Neural progenitor cell (in vitro differentiated cells): ENCODE results near the gene HSD17B14. TPM values are rescaled to one million over a fixed set of nuclear protein-coding genes. Genes with fewer than 3 reads are reported as not detected.

ENCODE experiments used
- DNase-seq: peaks from one replicate; pipeline ENCODE4 v3.0.0-alpha.2; 2016; ENCODE audit warnings: low spot score
- H2AFZ ChIP-seq: fragments of 200-600 bp; sonication (generic); replicated peaks from 2 replicates; pipeline ENCODE4 v1.6.1; 2016; ENCODE audit warnings: antibody characterized with exemption
- H3F3A ChIP-seq: fragments of 200-600 bp; sonication (generic); 2 replicates; pipeline ENCODE4 v1.6.1; 2016; ENCODE audit warnings: antibody characterized with exemption, low read depth
- H3K27ac ChIP-seq: fragments of 200-600 bp; sonication (generic); 2 replicates; pipeline ENCODE4 v1.5.1; 2016; ENCODE audit warnings: mild to moderate bottlenecking
- H3K27me3 ChIP-seq: fragments of 200-600 bp; sonication (generic); 2 replicates; pipeline ENCODE4 v1.6.1; 2016; ENCODE audit warnings: mild to moderate bottlenecking, moderate library complexity
- H3K36me3 ChIP-seq: fragments of 200-600 bp; sonication (generic); 2 replicates; pipeline ENCODE4 v1.5.1; 2016
- H3K4me1 ChIP-seq: fragments of 200-600 bp; sonication (generic); 2 replicates; pipeline ENCODE4 v1.6.1; 2016; ENCODE audit warnings: mixed run types
- H3K4me2 ChIP-seq: fragments of 200-600 bp; sonication (generic); 2 replicates; pipeline ENCODE4 v1.6.1; 2016
- H3K4me3 ChIP-seq: fragments of 200-600 bp; sonication (generic); 2 replicates; pipeline ENCODE4 v1.5.1; 2016
- H3K79me2 ChIP-seq: fragments of 200-600 bp; sonication (generic); 2 replicates; pipeline ENCODE4 v1.6.1; 2016; ENCODE audit warnings: low read depth
- H3K9ac ChIP-seq: fragments of 200-600 bp; sonication (generic); 2 replicates; pipeline ENCODE4 v1.6.1; 2016
- H3K9me3 ChIP-seq: fragments of 200-600 bp; sonication (generic); 2 replicates; pipeline ENCODE4 v1.5.1; 2016; ENCODE audit warnings: low read depth
- H4K20me1 ChIP-seq: fragments of 200-600 bp; sonication (generic); 2 replicates; pipeline ENCODE4 v1.6.1; 2016; ENCODE audit warnings: low read depth
- H3K27ac Mint-ChIP-seq: 3 replicates; pipeline ENCODE4 v1.8.0; 2021; ENCODE audit warnings: mixed read lengths
- H3K27me3 Mint-ChIP-seq: 2 replicates; pipeline ENCODE4 v1.8.0; 2022; ENCODE audit warnings: low read depth, mild to moderate bottlenecking, inconsistent platforms, moderate library complexity, mixed read lengths; ENCODE audit not compliant: insufficient read depth
- H3K36me3 Mint-ChIP-seq: 3 replicates; pipeline ENCODE4 v1.8.0; 2021; ENCODE audit warnings: mixed read lengths
- H3K4me1 Mint-ChIP-seq: 3 replicates; pipeline ENCODE4 v1.8.0; 2021; ENCODE audit warnings: mixed read lengths
- H3K4me3 Mint-ChIP-seq: 3 replicates; pipeline ENCODE4 v1.8.0; 2021; ENCODE audit warnings: mild to moderate bottlenecking, moderate library complexity, mixed read lengths
- H3K9me3 Mint-ChIP-seq: 3 replicates; pipeline ENCODE4 v1.8.0; 2020; ENCODE audit warnings: mixed read lengths
- EZH2 ChIP-seq: fragments of 200-600 bp; sonication (generic); IDR thresholded peaks from 2 replicates; pipeline ENCODE4 v1.6.1; 2017; ENCODE audit warnings: antibody characterized with exemption, mild to moderate bottlenecking, moderate library complexity
- EZH2phosphoT487 ChIP-seq: fragments of 200-600 bp; sonication (generic); IDR thresholded peaks from 2 replicates; pipeline ENCODE4 v1.6.1; 2017; ENCODE audit warnings: antibody characterized with exemption
- total RNA-seq: library from RNA; depleted of rRNA; stranded (reverse); fragments of >200 nt; gene quantifications from 2 replicates; pipeline ENCODE4 v1.2.3, GENCODE V29; 2015; ENCODE audit warnings: low replicate concordance
- TF ChIP-seq, protein P1 (sequence below): fragments of 200-600 bp; sonication (generic); IDR thresholded peaks from 2 replicates; pipeline ENCODE4 v1.5.1; 2017; ENCODE audit warnings: antibody characterized with exemption, mild to moderate bottlenecking

The HSD17B14 gene
- total RNA-seq, 1 donor from 2014 or later, result 11.2 TPM

DNA sequence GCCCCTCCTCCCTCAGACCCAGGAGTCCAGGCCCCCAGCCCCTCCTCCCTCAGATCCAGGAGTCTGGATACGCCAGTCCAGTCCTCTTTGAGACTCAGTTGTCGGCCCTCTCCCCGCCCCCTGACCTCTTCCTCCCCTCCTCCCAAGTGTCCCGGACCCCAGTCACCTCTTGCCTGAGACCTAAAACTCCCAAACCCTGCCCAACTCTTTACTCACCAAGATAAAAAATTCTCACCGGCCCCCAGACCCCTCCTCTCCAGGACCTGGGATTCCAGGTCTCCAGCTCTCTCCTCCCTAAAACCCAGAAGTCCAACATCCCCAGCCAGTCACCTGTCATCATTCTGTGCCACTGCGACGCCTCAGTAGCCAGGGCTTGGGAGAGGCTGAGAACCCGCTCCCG, 1.4 kb upstream of the HSD17B14 start:
- H3K27me3 ChIP-seq, result no peaks in the 10 kb centered on the region
- no peak overlapping the region for H2AFZ ChIP-seq
- Mint-ChIP-seq H3K36me3 (peaks cover 9% of the 10 kb centered on the region), H3K4me3 (peak overlapping the region; percentile 88), H3K9me3 (no peaks in the 10 kb centered on the region), H3K4me1 (peaks cover 30% of the 10 kb centered on the region), H3K27ac (no peak overlapping the region), H3K27me3 (peaks cover 2% of the 10 kb centered on the region)
- H3K9me3 ChIP-seq, result no peaks in the 10 kb centered on the region
- no peak overlapping the region for H3K9ac ChIP-seq
- no peak for TF ChIP-seq EZH2
- no peak for TF ChIP-seq EZH2phosphoT487
- TF ChIP-seq, protein P1, sequence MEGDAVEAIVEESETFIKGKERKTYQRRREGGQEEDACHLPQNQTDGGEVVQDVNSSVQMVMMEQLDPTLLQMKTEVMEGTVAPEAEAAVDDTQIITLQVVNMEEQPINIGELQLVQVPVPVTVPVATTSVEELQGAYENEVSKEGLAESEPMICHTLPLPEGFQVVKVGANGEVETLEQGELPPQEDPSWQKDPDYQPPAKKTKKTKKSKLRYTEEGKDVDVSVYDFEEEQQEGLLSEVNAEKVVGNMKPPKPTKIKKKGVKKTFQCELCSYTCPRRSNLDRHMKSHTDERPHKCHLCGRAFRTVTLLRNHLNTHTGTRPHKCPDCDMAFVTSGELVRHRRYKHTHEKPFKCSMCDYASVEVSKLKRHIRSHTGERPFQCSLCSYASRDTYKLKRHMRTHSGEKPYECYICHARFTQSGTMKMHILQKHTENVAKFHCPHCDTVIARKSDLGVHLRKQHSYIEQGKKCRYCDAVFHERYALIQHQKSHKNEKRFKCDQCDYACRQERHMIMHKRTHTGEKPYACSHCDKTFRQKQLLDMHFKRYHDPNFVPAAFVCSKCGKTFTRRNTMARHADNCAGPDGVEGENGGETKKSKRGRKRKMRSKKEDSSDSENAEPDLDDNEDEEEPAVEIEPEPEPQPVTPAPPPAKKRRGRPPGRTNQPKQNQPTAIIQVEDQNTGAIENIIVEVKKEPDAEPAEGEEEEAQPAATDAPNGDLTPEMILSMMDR, result no peak
- peaks cover 27% of the 10 kb centered on the region for H3F3A ChIP-seq
- H4K20me1 ChIP-seq, result no peaks in the 10 kb centered on the region
- DNase-seq, result peak; percentile 69
- no peak overlapping the region for H3K27ac ChIP-seq
- H3K4me2 ChIP-seq, result peak overlapping the region; percentile 87
- H3K36me3 ChIP-seq, result no peaks in the 10 kb centered on the region
- no peaks in the 10 kb centered on the region for H3K79me2 ChIP-seq
- H3K4me3 ChIP-seq, result peak overlapping the region; percentile 53
- H3K4me1 ChIP-seq, result no peaks in the 10 kb centered on the region

DNA sequence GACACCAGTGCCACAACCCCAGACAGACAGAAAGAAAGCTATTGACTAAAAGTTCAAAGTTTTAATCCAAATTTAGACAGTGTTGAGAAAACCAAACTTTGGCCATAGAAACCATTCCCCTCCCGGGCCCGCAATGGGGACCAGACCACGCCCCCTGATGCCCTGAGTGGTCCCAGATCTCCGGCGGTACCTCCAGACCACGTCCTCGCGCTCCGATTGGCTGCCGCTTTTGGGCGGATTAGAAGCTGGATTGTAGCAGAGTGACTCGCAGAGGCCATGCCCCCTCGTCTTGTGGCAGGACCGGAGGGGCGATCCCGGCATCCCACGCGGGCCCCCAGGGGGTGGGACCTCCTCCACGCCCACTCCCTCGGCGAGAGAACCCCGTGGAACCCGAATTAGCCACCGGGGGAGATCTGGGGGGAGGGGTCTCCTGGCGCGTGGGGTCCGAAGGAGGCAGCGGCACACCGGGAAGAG, 797 bp upstream of the HSD17B14 start:
- Histone ChIP-seq H3K4me3 (peak overlapping the region; percentile 53), H3K9me3 (no peaks in the 10 kb centered on the region), H2AFZ (peak overlapping the region; percentile 43), H3K79me2 (no peaks in the 10 kb centered on the region), H3K9ac (no peak overlapping the region), H4K20me1 (no peaks in the 10 kb centered on the region), H3F3A (peaks cover 27% of the 10 kb centered on the region), H3K4me2 (peak overlapping the region; percentile 87), H3K4me1 (no peaks in the 10 kb centered on the region), H3K36me3 (no peaks in the 10 kb centered on the region), H3K27ac (peak overlapping the region; percentile 75), H3K27me3 (no peaks in the 10 kb centered on the region)
- Mint-ChIP-seq H3K27ac (peak overlapping the region; percentile 68), H3K9me3 (no peaks in the 10 kb centered on the region), H3K4me3 (peak overlapping the region; percentile 88), H3K36me3 (peaks cover 12% of the 10 kb centered on the region), H3K27me3 (peaks cover 2% of the 10 kb centered on the region), H3K4me1 (peaks cover 27% of the 10 kb centered on the region)
- DNase-seq, result peak; percentile 99
- TF ChIP-seq EZH2, result no peak
- TF ChIP-seq, protein P1, result no peak
- no peak for TF ChIP-seq EZH2phosphoT487

DNA sequence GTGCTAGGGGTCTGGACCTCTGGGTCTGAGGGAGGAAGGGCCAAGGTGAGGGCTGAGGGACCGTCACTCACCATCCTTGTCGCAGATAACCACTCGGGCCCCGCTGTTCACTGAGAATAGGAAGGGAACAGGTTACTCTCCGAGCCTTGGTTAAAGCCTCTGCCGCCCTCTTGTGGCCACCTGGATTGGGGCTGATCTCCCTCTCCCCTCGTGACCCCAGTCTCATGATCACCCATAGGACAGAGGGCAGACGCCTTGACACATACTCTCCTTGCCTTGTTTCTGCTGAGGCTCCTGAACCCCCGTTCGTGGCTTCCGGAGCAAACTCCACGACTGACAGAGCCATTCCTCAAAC, 580 bp downstream of the HSD17B14 start:
- no peaks in the 10 kb centered on the region for H3K36me3 ChIP-seq
- no peaks in the 10 kb centered on the region for H4K20me1 ChIP-seq
- H3F3A ChIP-seq, result peaks cover 27% of the 10 kb centered on the region
- Mint-ChIP-seq H3K4me1 (peaks cover 27% of the 10 kb centered on the region), H3K27ac (peak overlapping the region; percentile 68), H3K9me3 (no peaks in the 10 kb centered on the region), H3K27me3 (peaks cover 2% of the 10 kb centered on the region), H3K4me3 (peak overlapping the region; percentile 88), H3K36me3 (peaks cover 15% of the 10 kb centered on the region)
- H3K9ac ChIP-seq, result no peak overlapping the region
- H3K9me3 ChIP-seq, result no peaks in the 10 kb centered on the region
- H3K27ac ChIP-seq, result peak overlapping the region; percentile 68
- DNase-seq, result peak; percentile 95
- H2AFZ ChIP-seq, result peak overlapping the region; percentile 8
- TF ChIP-seq, protein P1, result peak; percentile 84
- no peak for TF ChIP-seq EZH2
- H3K4me3 ChIP-seq, result peak overlapping the region; percentile 53
- H3K27me3 ChIP-seq, result no peaks in the 10 kb centered on the region
- no peaks in the 10 kb centered on the region for H3K79me2 ChIP-seq
- no peaks in the 10 kb centered on the region for H3K4me1 ChIP-seq
- peak overlapping the region; percentile 87 for H3K4me2 ChIP-seq
